Small intestine (tissue), 7 donors: ENCODE data around the gene PCNT. TPM values are rescaled to one million over a fixed set of nuclear protein-coding genes. Genes with fewer than 3 reads are reported as not detected.

Experiments
- DNase-seq, 2 donors: peaks; one replicate each; pipeline versions ENCODE4 v3.0.0 to v3.0.0-alpha.2; 2013
- FAIRE-seq: peaks from 2 replicates; lab custom pipeline; 2012; peaks lifted over from hg19 to GRCh38; lab: Jason Lieb, UNC
- H3K27ac ChIP-seq, 3 donors: one replicate each; pipeline ENCODE4 v1.5.1; 2013; ENCODE audit warnings: low read length in 2 of 3, mild to moderate bottlenecking in 2 of 3, control low read depth in 1 of 3, inconsistent platforms in 1 of 3, low read depth in 1 of 3, moderate library complexity in 1 of 3
- H3K27me3 ChIP-seq, 3 donors: one replicate each; pipeline ENCODE4 v1.6.1; 2013; ENCODE audit warnings: low read length in 3 of 3, inconsistent platforms in 1 of 3; ENCODE audit not compliant: control insufficient read depth in 3 of 3, insufficient read depth in 3 of 3
- H3K36me3 ChIP-seq, 3 donors: one replicate each; pipeline ENCODE4 v1.6.1; 2013; ENCODE audit warnings: low read length in 3 of 3, inconsistent platforms in 1 of 3, low read depth in 1 of 3, mild to moderate bottlenecking in 1 of 3, moderate library complexity in 1 of 3; ENCODE audit not compliant: control insufficient read depth in 3 of 3, insufficient read depth in 2 of 3
- H3K4me1 ChIP-seq, 3 donors: one replicate each; pipeline ENCODE4 v1.6.1; 2013; ENCODE audit warnings: low read length in 2 of 3, inconsistent platforms in 1 of 3, low read depth in 1 of 3, mild to moderate bottlenecking in 1 of 3, moderate library complexity in 1 of 3; ENCODE audit not compliant: control insufficient read depth in 3 of 3, insufficient read depth in 2 of 3
- H3K4me3 ChIP-seq, 3 donors: one replicate each; pipeline ENCODE4 v1.5.1; 2013; ENCODE audit warnings: low read length in 3 of 3, control low read depth in 1 of 3, inconsistent platforms in 1 of 3, low read depth in 1 of 3, mild to moderate bottlenecking in 1 of 3, moderate library complexity in 1 of 3
- H3K9me3 ChIP-seq, 2 donors: one replicate each; pipeline ENCODE4 v1.6.1; 2013; ENCODE audit warnings: low read depth in 1 of 2, low read length in 1 of 2; ENCODE audit not compliant: control insufficient read depth in 2 of 2, insufficient read depth in 1 of 2
- WGBS, 3 donors: extraction: QIAGEN DNeasy Blood & Tissue Kit; methylation state at CpG; one replicate each; pipeline ENCODE4 v1.1.7; 2013; 5-methylcytosine and 5-hydroxymethylcytosine counted together
- polyA plus RNA-seq, 4 donors: library from polyadenylated mRNA; stranded (reverse) in 3 of 4; unstranded in 1 of 4; fragments of 200-250 nt in 3 of 4; fragments of 120-200 nt in 1 of 4; gene quantifications; one replicate each; pipeline versions ENCODE4 v1.2.1 to v1.2.3, GENCODE V29; 2013
- donor health status: healthy with polysubstance abuse.
- donor health status: control.
- donor health status: control.
- donor health status: Bipolar disorder and iron deficiency.
- donor health status: healthy.

PCNT gene
- polyA plus RNA-seq, 4 donors: 9.2 to 15.4 (median 12.9) TPM

DNA sequence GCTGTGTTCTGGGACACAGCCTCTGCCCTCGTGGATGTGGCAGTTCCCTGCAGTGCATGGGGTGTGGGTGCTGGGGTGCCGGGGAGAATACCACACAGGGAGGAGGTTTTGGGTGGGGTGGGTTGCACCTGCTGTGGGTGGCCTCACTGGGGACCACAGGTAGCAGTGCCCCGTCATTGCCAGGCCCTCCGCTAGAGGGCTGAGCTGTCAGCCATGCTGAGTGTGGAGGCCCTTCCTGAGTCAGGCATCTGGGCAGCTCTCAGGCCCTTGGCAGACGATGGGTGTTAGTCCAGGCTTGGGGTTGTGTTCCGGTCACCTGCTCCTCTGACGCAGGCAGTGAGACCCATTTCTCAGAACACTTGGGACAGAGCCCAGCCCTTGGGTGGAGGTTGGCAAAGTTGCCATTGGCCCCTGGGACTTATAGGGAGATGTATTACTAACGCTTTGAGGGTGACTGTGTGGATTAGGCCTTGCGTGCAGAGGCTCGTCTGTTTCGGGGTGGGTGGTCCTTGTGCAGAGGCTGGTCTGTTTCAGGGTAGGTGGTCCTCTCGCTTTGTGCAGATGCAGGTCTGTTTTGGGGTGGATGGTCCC lies 23.9 kb downstream of the PCNT start:
- Histone ChIP-seq H3K9me3 (no peaks in the 10 kb centered on the region), H3K36me3 (peaks cover 10 to 74% (median 28%) of the 10 kb centered on the region in 3 donors), H3K4me1 (no peaks in the 10 kb centered on the region), H3K27ac (no peak overlapping the region), H3K27me3 (no peaks in the 10 kb centered on the region), H3K4me3 (no peak overlapping the region)
- DNase-seq (no peak), FAIRE-seq (no peak)
- WGBS, 3 donors: 92 to 94% (median 93%) methylated on average over 12 of the region's 12 CpGs

GRCh38 chr21:46349134-46349760 lies 25.3 kb downstream of the PCNT start:
- DNase-seq: no peak
- Histone ChIP-seq H3K36me3 (peaks cover 13 to 88% (median 37%) of the 10 kb centered on the region in 3 donors), H3K9me3 (no peaks in the 10 kb centered on the region), H3K27me3 (no peaks in the 10 kb centered on the region), H3K4me1 (no peaks in the 10 kb centered on the region), H3K4me3 (no peak overlapping the region), H3K27ac (no peak overlapping the region)
- FAIRE-seq: no peak
- 96 to 98% (median 97%) methylated on average over 17 of the region's 17 CpGs for WGBS, 3 donors

GRCh38 chr21:46350571-46350970 lies 26.6 kb downstream of the PCNT start:
- Histone ChIP-seq H3K27ac (no peak overlapping the region), H3K36me3 (peaks cover 17 to 93% (median 36%) of the 10 kb centered on the region in 3 donors), H3K27me3 (no peaks in the 10 kb centered on the region), H3K9me3 (no peaks in the 10 kb centered on the region), H3K4me1 (no peaks in the 10 kb centered on the region), H3K4me3 (no peak overlapping the region)
- DNase-seq (no peak), FAIRE-seq (no peak)
- 94 to 97% (median 95%) methylated on average over 8 of the region's 8 CpGs for WGBS, 3 donors

- Histone ChIP-seq H3K36me3 (peaks cover 17 to 93% (median 34%) of the 10 kb centered on the region in 3 donors), H3K4me3 (no peak overlapping the region), H3K4me1 (no peaks in the 10 kb centered on the region), H3K9me3 (no peaks in the 10 kb centered on the region), H3K27ac (no peak overlapping the region), H3K27me3 (no peaks in the 10 kb centered on the region)
- FAIRE-seq: no peak
- 92 to 95% (median 95%) methylated on average over 13 of the region's 13 CpGs for WGBS, 3 donors
- DNase-seq: no peak
Measured at GRCh38 chr21:46350981-46351380, 27.0 kb downstream of the PCNT start.

- Histone ChIP-seq H3K36me3 (peaks cover 20 to 93% (median 33%) of the 10 kb centered on the region in 3 donors), H3K4me3 (no peak overlapping the region), H3K9me3 (no peaks in the 10 kb centered on the region), H3K27me3 (no peaks in the 10 kb centered on the region), H3K4me1 (no peaks in the 10 kb centered on the region), H3K27ac (no peak overlapping the region)
- no peak for DNase-seq
- WGBS, 3 donors: 96 to 97% (median 97%) methylated on average over 9 to 11 of the region's 11 CpGs
- FAIRE-seq: no peak
Measured at GRCh38 chr21:46351476-46352163, 27.7 kb downstream of the PCNT start.

DNA sequence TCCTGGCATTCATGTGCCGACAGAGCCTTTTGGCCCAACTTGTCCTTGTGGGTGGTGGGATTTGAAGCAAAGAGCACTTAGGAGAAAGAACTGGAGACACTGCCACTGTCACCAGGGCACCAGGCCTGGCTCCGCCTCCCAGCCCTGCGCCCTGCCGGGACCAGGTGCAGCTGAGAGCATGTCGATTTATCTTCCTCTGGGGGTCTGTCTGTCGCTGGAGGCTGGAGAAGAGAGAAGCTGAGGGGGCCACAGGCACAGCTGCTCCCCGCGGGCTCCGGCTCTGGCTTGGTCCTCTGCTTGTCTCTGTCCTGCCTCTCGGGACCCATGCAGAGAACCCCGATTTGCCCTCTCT lies 28.2 kb downstream of the PCNT start:
- no peak for DNase-seq
- no peak for FAIRE-seq
- Histone ChIP-seq H3K27ac (no peak overlapping the region), H3K9me3 (no peaks in the 10 kb centered on the region), H3K4me1 (no peaks in the 10 kb centered on the region), H3K27me3 (no peaks in the 10 kb centered on the region), H3K36me3 (peaks cover 20 to 93% (median 34%) of the 10 kb centered on the region in 3 donors), H3K4me3 (no peak overlapping the region)
- 93 to 95% (median 94%) methylated on average over 10 to 11 of the region's 11 CpGs for WGBS, 3 donors

- DNase-seq (no peak), FAIRE-seq (no peak)
- Histone ChIP-seq H3K4me1 (no peaks in the 10 kb centered on the region), H3K4me3 (no peak overlapping the region), H3K36me3 (peaks cover 20 to 93% (median 36%) of the 10 kb centered on the region in 3 donors), H3K27ac (no peak overlapping the region), H3K27me3 (no peaks in the 10 kb centered on the region), H3K9me3 (no peaks in the 10 kb centered on the region)
- WGBS, 3 donors: 91 to 93% (median 92%) methylated on average over 14 of the region's 14 CpGs
Measured at GRCh38 chr21:46352913-46353312, 29.0 kb downstream of the PCNT start.

DNA sequence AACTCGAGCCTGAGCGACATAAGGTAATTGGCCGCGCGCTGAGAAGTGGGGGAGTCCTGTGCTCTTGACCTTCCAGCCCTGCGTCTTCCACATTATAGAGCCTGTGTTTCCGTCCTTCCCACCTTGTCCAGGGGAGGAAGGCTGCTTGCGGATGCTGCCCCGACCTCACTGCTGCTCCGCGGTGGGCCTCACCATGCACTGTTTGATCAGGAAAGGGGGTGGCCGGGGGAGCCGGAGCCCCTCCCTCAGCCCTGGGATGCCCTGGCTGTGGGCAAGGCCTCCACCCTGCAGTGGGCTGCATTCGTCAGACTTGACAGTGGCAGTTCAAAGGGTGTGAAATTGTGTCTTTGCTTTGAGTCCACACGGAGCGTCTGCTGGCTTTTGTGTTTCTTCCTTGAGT lies 30.1 kb downstream of the PCNT start:
- Histone ChIP-seq H3K9me3 (no peaks in the 10 kb centered on the region), H3K4me1 (no peaks in the 10 kb centered on the region), H3K36me3 (peaks cover 18 to 89% (median 39%) of the 10 kb centered on the region in 3 donors), H3K4me3 (no peak overlapping the region), H3K27ac (no peak overlapping the region), H3K27me3 (no peaks in the 10 kb centered on the region)
- FAIRE-seq: no peak
- DNase-seq: no peak
- WGBS, 3 donors: 95 to 96% (median 96%) methylated on average over 16 of the region's 16 CpGs
